ENCODE measurements around the gene TIFAB.

DNA sequence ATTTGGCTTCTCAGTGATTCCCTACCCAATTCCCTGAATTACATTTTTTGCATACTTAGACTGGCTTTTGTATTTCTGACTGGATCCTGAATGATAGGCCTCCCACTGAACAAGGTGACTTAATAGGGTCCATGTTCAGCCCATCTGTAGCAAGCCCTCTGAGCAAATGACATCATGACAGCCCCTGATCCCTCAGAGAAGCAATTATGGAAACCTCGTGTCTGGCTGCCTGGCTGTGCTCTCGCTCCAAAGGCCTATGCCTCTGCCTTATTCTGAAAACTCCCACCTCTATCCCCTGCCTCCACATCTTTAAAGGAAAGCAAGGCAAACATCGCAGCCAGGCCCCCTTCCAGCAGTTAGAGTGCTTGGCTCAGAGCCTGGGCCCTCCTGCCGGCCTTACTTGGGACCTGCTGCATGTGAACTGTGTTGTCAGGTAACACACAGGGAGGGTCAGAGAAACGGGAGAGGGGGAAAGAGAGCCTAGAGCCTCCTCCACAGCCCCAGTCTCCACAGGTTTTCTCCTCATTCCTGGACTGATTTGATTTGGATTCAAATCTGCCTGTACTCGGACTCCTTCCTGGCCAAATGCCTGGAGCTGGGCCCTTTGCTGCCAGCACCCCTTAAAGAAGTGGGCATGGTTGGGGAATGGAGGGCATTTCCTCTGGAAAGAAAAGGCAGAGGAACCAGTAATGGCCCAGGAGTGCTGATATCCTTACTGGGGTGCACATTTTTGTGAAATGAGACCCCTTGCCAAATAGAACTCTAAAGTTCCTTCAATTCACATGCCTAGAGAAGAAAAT is 8.8 kb downstream of the TIFAB start:
- TF ChIP-seq ZFP30 (CRISPR knock-in tag; IDR thresholded peaks at IDR 0.05), result no peak
- no peak for TF ChIP-seq ZNF565 (CRISPR knock-in tag; conservative IDR thresholded peaks at IDR 0.05; ENCODE audit: low read depth)
- TF ChIP-seq ARNTL (CRISPR knock-in tag; IDR thresholded peaks at IDR 0.05; ENCODE audit: borderline replicate concordance, low read depth), result no peak
- TF ChIP-seq ZNF70 (CRISPR knock-in tag; IDR thresholded peaks at IDR 0.05), result no peak
- TF ChIP-seq, protein P1, sequence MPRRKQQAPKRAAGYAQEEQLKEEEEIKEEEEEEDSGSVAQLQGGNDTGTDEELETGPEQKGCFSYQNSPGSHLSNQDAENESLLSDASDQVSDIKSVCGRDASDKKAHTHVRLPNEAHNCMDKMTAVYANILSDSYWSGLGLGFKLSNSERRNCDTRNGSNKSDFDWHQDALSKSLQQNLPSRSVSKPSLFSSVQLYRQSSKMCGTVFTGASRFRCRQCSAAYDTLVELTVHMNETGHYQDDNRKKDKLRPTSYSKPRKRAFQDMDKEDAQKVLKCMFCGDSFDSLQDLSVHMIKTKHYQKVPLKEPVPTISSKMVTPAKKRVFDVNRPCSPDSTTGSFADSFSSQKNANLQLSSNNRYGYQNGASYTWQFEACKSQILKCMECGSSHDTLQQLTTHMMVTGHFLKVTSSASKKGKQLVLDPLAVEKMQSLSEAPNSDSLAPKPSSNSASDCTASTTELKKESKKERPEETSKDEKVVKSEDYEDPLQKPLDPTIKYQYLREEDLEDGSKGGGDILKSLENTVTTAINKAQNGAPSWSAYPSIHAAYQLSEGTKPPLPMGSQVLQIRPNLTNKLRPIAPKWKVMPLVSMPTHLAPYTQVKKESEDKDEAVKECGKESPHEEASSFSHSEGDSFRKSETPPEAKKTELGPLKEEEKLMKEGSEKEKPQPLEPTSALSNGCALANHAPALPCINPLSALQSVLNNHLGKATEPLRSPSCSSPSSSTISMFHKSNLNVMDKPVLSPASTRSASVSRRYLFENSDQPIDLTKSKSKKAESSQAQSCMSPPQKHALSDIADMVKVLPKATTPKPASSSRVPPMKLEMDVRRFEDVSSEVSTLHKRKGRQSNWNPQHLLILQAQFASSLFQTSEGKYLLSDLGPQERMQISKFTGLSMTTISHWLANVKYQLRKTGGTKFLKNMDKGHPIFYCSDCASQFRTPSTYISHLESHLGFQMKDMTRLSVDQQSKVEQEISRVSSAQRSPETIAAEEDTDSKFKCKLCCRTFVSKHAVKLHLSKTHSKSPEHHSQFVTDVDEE (CRISPR knock-in tag; IDR thresholded peaks at IDR 0.05), result no peak
- TF ChIP-seq RARB (CRISPR knock-in tag; IDR thresholded peaks at IDR 0.05), result no peak
- TF ChIP-seq, protein P2, sequence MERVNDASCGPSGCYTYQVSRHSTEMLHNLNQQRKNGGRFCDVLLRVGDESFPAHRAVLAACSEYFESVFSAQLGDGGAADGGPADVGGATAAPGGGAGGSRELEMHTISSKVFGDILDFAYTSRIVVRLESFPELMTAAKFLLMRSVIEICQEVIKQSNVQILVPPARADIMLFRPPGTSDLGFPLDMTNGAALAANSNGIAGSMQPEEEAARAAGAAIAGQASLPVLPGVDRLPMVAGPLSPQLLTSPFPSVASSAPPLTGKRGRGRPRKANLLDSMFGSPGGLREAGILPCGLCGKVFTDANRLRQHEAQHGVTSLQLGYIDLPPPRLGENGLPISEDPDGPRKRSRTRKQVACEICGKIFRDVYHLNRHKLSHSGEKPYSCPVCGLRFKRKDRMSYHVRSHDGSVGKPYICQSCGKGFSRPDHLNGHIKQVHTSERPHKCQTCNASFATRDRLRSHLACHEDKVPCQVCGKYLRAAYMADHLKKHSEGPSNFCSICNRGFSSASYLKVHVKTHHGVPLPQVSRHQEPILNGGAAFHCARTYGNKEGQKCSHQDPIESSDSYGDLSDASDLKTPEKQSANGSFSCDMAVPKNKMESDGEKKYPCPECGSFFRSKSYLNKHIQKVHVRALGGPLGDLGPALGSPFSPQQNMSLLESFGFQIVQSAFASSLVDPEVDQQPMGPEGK (CRISPR knock-in tag; IDR thresholded peaks at IDR 0.05; ENCODE audit: borderline replicate concordance), result no peak
- TF ChIP-seq ZFP3 (CRISPR knock-in tag; IDR thresholded peaks at IDR 0.05), result no peak
- TF ChIP-seq PPARA (CRISPR knock-in tag; IDR thresholded peaks at IDR 0.05; ENCODE audit: borderline replicate concordance), result no peak
- TF ChIP-seq, protein P3, sequence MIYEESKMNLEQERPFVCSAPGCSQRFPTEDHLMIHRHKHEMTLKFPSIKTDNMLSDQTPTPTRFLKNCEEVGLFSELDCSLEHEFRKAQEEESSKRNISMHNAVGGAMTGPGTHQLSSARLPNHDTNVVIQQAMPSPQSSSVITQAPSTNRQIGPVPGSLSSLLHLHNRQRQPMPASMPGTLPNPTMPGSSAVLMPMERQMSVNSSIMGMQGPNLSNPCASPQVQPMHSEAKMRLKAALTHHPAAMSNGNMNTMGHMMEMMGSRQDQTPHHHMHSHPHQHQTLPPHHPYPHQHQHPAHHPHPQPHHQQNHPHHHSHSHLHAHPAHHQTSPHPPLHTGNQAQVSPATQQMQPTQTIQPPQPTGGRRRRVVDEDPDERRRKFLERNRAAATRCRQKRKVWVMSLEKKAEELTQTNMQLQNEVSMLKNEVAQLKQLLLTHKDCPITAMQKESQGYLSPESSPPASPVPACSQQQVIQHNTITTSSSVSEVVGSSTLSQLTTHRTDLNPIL (CRISPR knock-in tag; IDR thresholded peaks at IDR 0.05; ENCODE audit: low read depth), result no peak
- no peak for TF ChIP-seq ESRRG (CRISPR knock-in tag; IDR thresholded peaks at IDR 0.05)
- TF ChIP-seq SNAI2 (CRISPR knock-in tag; IDR thresholded peaks at IDR 0.05), result no peak
- TF ChIP-seq TCF4 (CRISPR knock-in tag; IDR thresholded peaks at IDR 0.05; ENCODE audit: borderline replicate concordance), result no peak
- TF ChIP-seq CSDC2 (CRISPR knock-in tag; IDR thresholded peaks at IDR 0.05), result no peak
